HCT116 (cell line): ENCODE measurements around the gene CDH4. TPM values are rescaled to one million over a fixed set of nuclear protein-coding genes. Genes with fewer than 3 reads are reported as not detected.

Experiments
- ATAC-seq: fragments of 200-7000 bp; cut with Tn5 transposase; 2 replicates; pipeline ENCODE4 v1.9.1; 2020; ENCODE audit warnings: mild to moderate bottlenecking, moderate library complexity
- BruUV-seq: library from RNA; stranded (reverse); fragments of 400-500 nt; replicated peaks from 2 replicates; lab custom pipeline; 2021; lab: Mats Ljungman, UMichigan
- CTCF ChIA-PET: fragments of 300-600 bp; sonication (Branson Sonifier 250); formaldehyde crosslinking; loops from one replicate; lab custom pipeline; 2021; ENCODE audit warnings: antibody characterized with exemption; lab: Charles Lee
- POLR2A ChIA-PET: fragments of 300-600, 350-600 bp; sonication (Branson Sonifier 250); formaldehyde crosslinking; loops from one replicate; lab custom pipeline; 2021; ENCODE audit warnings: antibody characterized with exemption; lab: Charles Lee
- RAD21 ChIA-PET, 2 experiments: fragments of 300-600 bp; sonication (Branson Sonifier 250); formaldehyde crosslinking; loops; one replicate each; lab custom pipeline; 2023; ENCODE audit warnings: low total read pairs in 2 of 2; ENCODE audit not compliant: uncharacterized antibody in 2 of 2, unreplicated experiment in 2 of 2, low non-redundant PET in 1 of 2; lab: Charles Lee
- DNase-seq: peaks from one replicate; pipeline ENCODE4 v3.0.0-alpha.2; 2010; ENCODE audit warnings: low read depth, low spot score
- H2AFZ ChIP-seq: fragments of 200-600 bp; shearing (Covaris generic), sonication (generic); 2 replicates; pipeline ENCODE4 v1.6.1; 2017; ENCODE audit warnings: low read depth, mixed run types, mixed read lengths, antibody characterized with exemption, low read length; ENCODE audit not compliant: poor library complexity, severe bottlenecking
- H3K27ac ChIP-seq: 2 replicates; pipeline ENCODE4 v1.5.1; 2012; ENCODE audit warnings: low read depth, low read length
- H3K27me3 ChIP-seq: fragments of 200-600 bp; sonication (generic); 2 replicates; pipeline ENCODE4 v1.6.1; 2016; ENCODE audit warnings: mixed run types, low read length, mixed read lengths; ENCODE audit not compliant: insufficient read depth
- H3K36me3 ChIP-seq, 2 experiments: fragments of 200-500 bp in 1 of 2; fragments of 200-600 bp in 1 of 2; sonication (Bioruptor generic) in 1 of 2; sonication (generic) in 1 of 2; 2 replicates each; pipeline versions ENCODE4 v1.5.1 to v1.6.1; 2014 to 2016; ENCODE audit warnings: low read length in 2 of 2, inconsistent platforms in 1 of 2, mixed read lengths in 1 of 2, mixed run types in 1 of 2; ENCODE audit not compliant: insufficient read depth in 2 of 2, control insufficient read depth in 1 of 2
- H3K4me1 ChIP-seq, 2 experiments: fragments of 200-600 bp in 1 of 2; sonication (generic) in 1 of 2; 2 replicates each; pipeline versions ENCODE4 v1.5.1 to v1.6.1; 2012 to 2017; ENCODE audit warnings: low read length in 2 of 2, inconsistent platforms in 1 of 2, mild to moderate bottlenecking in 1 of 2, mixed read lengths in 1 of 2, mixed run types in 1 of 2, moderate library complexity in 1 of 2; ENCODE audit not compliant: insufficient read depth in 2 of 2, control insufficient read depth in 1 of 2
- H3K4me2 ChIP-seq: fragments of 200-600 bp; sonication (generic); 2 replicates; pipeline ENCODE4 v1.6.1; 2017; ENCODE audit warnings: mixed run types, low read length, mixed read lengths
- H3K4me3 ChIP-seq, 2 experiments: fragments of 200-600 bp in 1 of 2; sonication (generic) in 1 of 2; replicated peaks in 1 of 2; 2 replicates each; pipeline ENCODE4 v1.5.1; 2011 to 2016; ENCODE audit warnings: low read length in 2 of 2, control low read depth in 1 of 2, low read depth in 1 of 2, mild to moderate bottlenecking in 1 of 2, mixed read lengths in 1 of 2, mixed run types in 1 of 2
- H3K79me2 ChIP-seq: fragments of 200-600 bp; sonication (generic); 2 replicates; pipeline ENCODE4 v1.6.1; 2017; ENCODE audit warnings: mild to moderate bottlenecking, mixed run types, low read length, moderate library complexity, mixed read lengths; ENCODE audit not compliant: insufficient read depth
- H3K9ac ChIP-seq: fragments of 200-600 bp; sonication (generic); 2 replicates; pipeline ENCODE4 v1.6.1; 2016; ENCODE audit warnings: low read length, mixed read lengths
- H3K9me2 ChIP-seq: fragments of 200-600 bp; sonication (generic), shearing (Covaris generic); 2 replicates; pipeline ENCODE4 v1.6.1; 2017; ENCODE audit warnings: mixed run types, mild to moderate bottlenecking, moderate library complexity; ENCODE audit not compliant: insufficient read depth
- H3K9me3 ChIP-seq, 2 experiments: fragments of 200-500 bp in 1 of 2; fragments of 200-600 bp in 1 of 2; sonication (Bioruptor generic) in 1 of 2; sonication (generic) in 1 of 2; 2 replicates each; pipeline ENCODE4 v1.6.1; 2014 to 2017; ENCODE audit warnings: low read length in 2 of 2, mixed read lengths in 2 of 2, inconsistent platforms in 1 of 2, low read depth in 1 of 2, mild to moderate bottlenecking in 1 of 2, mixed run types in 1 of 2, moderate library complexity in 1 of 2; ENCODE audit not compliant: control insufficient read depth in 1 of 2, insufficient read depth in 1 of 2
- H4K20me1 ChIP-seq: fragments of 200-600 bp; sonication (generic), shearing (Covaris generic); 2 replicates; pipeline ENCODE4 v1.6.1; 2017; ENCODE audit warnings: mixed run types, mild to moderate bottlenecking, moderate library complexity; ENCODE audit not compliant: insufficient read depth
- CBX3 ChIP-seq: IDR thresholded peaks from 2 replicates; pipeline ENCODE4 v1.6.1; 2012; ENCODE audit warnings: low read depth
- CEBPB ChIP-seq: IDR thresholded peaks from 2 replicates; pipeline ENCODE4 v1.6.1; 2012; ENCODE audit warnings: low read depth
- CTCF ChIP-seq, 3 experiments: fragments of 200-600 bp in 1 of 3; sonication (generic) in 1 of 3; IDR thresholded peaks in 2 of 3; conservative IDR thresholded peaks in 1 of 3; 2 replicates each; pipeline ENCODE4 v1.5.1; 2012 to 2017; ENCODE audit warnings: low read depth in 2 of 3, low read length in 2 of 3, antibody characterized with exemption in 1 of 3, borderline replicate concordance in 1 of 3, control low read depth in 1 of 3, mild to moderate bottlenecking in 1 of 3, mixed read lengths in 1 of 3, mixed run types in 1 of 3, moderate library complexity in 1 of 3; ENCODE audit not compliant: insufficient read depth in 1 of 3
- EGR1 ChIP-seq: IDR thresholded peaks from 2 replicates; pipeline ENCODE4 v1.6.1; 2012; ENCODE audit warnings: low read depth
- FOSL1 ChIP-seq: IDR thresholded peaks from 2 replicates; pipeline ENCODE4 v1.6.1; 2012; ENCODE audit warnings: low read depth
- JUND ChIP-seq: IDR thresholded peaks from 2 replicates; pipeline ENCODE4 v1.6.1; 2012
- POLR2A ChIP-seq: IDR thresholded peaks from 2 replicates; pipeline ENCODE4 v1.7.0; 2011; ENCODE audit warnings: borderline replicate concordance; ENCODE audit not compliant: insufficient read depth, insufficient read length; ENCODE audit errors: extremely low read depth
- POLR2AphosphoS5 ChIP-seq: IDR thresholded peaks from 2 replicates; pipeline ENCODE4 v1.6.1; 2011; ENCODE audit warnings: mild to moderate bottlenecking, low read depth, low read length, moderate library complexity
- REST ChIP-seq: IDR thresholded peaks from 2 replicates; pipeline ENCODE4 v1.6.1; 2012; ENCODE audit warnings: low read depth
- SP1 ChIP-seq: IDR thresholded peaks from 2 replicates; pipeline ENCODE4 v1.6.1; 2012; ENCODE audit warnings: low read depth
- SRF ChIP-seq: IDR thresholded peaks from 2 replicates; pipeline ENCODE4 v1.6.1; 2012; ENCODE audit warnings: low read depth
- TCF7L2 ChIP-seq: IDR thresholded peaks from 2 replicates; pipeline ENCODE4 v1.7.0; 2011; ENCODE audit warnings: borderline replicate concordance, inconsistent platforms; ENCODE audit not compliant: insufficient read depth, insufficient read length; ENCODE audit errors: extremely low read depth
- YY1 ChIP-seq: IDR thresholded peaks from 2 replicates; pipeline ENCODE4 v1.6.1; 2011; ENCODE audit warnings: low read length, low read depth, moderate library complexity, mild to moderate bottlenecking; ENCODE audit not compliant: insufficient replicate concordance; ENCODE audit errors: extremely low read depth
- ZNF274 ChIP-seq: fragments of 200-500 bp; sonication (Bioruptor generic); IDR thresholded peaks from 2 replicates; pipeline ENCODE4 v1.6.1; 2014; ENCODE audit warnings: mild to moderate bottlenecking, low read depth, low read length, inconsistent platforms
- intact Hi-C: fragments of 100-400 bp; cut with micrococcal nuclease; formaldehyde crosslinking; loops from 2 replicates; pipeline ENCODE4 v1.10.0; 2022
- total RNA-seq: library from RNA; stranded (reverse); gene quantifications from one replicate; pipeline ENCODE4 v1.2.1, GENCODE V29; 2021; ENCODE audit not compliant: unreplicated experiment

Gene CDH4
- total RNA-seq, 1 experiment from 2014 or later = not detected

GRCh38 chr20:61424011-61424627 lies 172.1 kb downstream of the CDH4 start:
- intact Hi-C loops = no loop called here
- H4K20me1 ChIP-seq = no peaks in the 10 kb centered on the region
- no peaks in the 10 kb centered on the region for H3K79me2 ChIP-seq
- ChIA-PET POLR2A (no interaction called here), CTCF (no interaction called here), RAD21 (no interaction called here)
- no peak overlapping the region for H3K4me3 ChIP-seq
- H3K27ac ChIP-seq = no peak overlapping the region
- H3K4me1 ChIP-seq = no peaks in the 10 kb centered on the region
- no TSS peak for BruUV-seq
- H3K4me2 ChIP-seq = no peak overlapping the region
- ATAC-seq (no peak), DNase-seq (no peak)
- no peak overlapping the region for H2AFZ ChIP-seq
- H3K9me2 ChIP-seq = no peaks in the 10 kb centered on the region
- no peak for TF ChIP-seq SRF
- TF ChIP-seq YY1 = no peak
- TF ChIP-seq POLR2A = no peak
- no peak for TF ChIP-seq CTCF (IDR thresholded peaks at IDR 0.05 in 2 of 3, conservative IDR thresholded peaks at IDR 0.05 in 1 of 3; ENCODE audit: borderline replicate concordance in 1 of 3, insufficient read depth in 1 of 3, low read depth in 2 of 3, low read length in 2 of 3)
- TF ChIP-seq JUND = no peak
- no peak for TF ChIP-seq EGR1
- TF ChIP-seq POLR2AphosphoS5 = no peak
- no peak for TF ChIP-seq ZNF274
- no peak for TF ChIP-seq SP1
- TF ChIP-seq CEBPB = no peak
- no peak for TF ChIP-seq REST
- TF ChIP-seq TCF7L2 = no peak
- TF ChIP-seq FOSL1 = no peak
- no peak for TF ChIP-seq CBX3
- H3K36me3 ChIP-seq = no peaks in the 10 kb centered on the region
- H3K9ac ChIP-seq = no peak overlapping the region
- no peaks in the 10 kb centered on the region for H3K27me3 ChIP-seq
- H3K9me3 ChIP-seq = peaks cover 11% of the 10 kb centered on the region in 2 experiments; a peak in 2 of 4 replicates
